HCT116 (cell line): ENCODE data around the gene TRIM27. TPM values are rescaled to one million over a fixed set of nuclear protein-coding genes. Genes with fewer than 3 reads are reported as not detected.

Experiments used
- ATAC-seq: fragments of 200-7000 bp; cut with Tn5 transposase; 2 replicates; pipeline ENCODE4 v1.9.1; 2020; ENCODE audit warnings: mild to moderate bottlenecking, moderate library complexity
- BruUV-seq: library from RNA; stranded (reverse); fragments of 400-500 nt; replicated peaks from 2 replicates; lab custom pipeline; 2021; lab: Mats Ljungman, UMichigan
- CTCF ChIA-PET: fragments of 300-600 bp; sonication (Branson Sonifier 250); formaldehyde crosslinking; loops from one replicate; lab custom pipeline; 2021; ENCODE audit warnings: antibody characterized with exemption; lab: Charles Lee
- POLR2A ChIA-PET: fragments of 300-600, 350-600 bp; sonication (Branson Sonifier 250); formaldehyde crosslinking; loops from one replicate; lab custom pipeline; 2021; ENCODE audit warnings: antibody characterized with exemption; lab: Charles Lee
- RAD21 ChIA-PET, 2 experiments: fragments of 300-600 bp; sonication (Branson Sonifier 250); formaldehyde crosslinking; loops; one replicate each; lab custom pipeline; 2023; ENCODE audit warnings: low total read pairs in 2 of 2; ENCODE audit not compliant: uncharacterized antibody in 2 of 2, unreplicated experiment in 2 of 2, low non-redundant PET in 1 of 2; lab: Charles Lee
- DNase-seq: peaks from one replicate; pipeline ENCODE4 v3.0.0-alpha.2; 2010; ENCODE audit warnings: low read depth, low spot score
- H2AFZ ChIP-seq: fragments of 200-600 bp; shearing (Covaris generic), sonication (generic); 2 replicates; pipeline ENCODE4 v1.6.1; 2017; ENCODE audit warnings: low read depth, mixed run types, mixed read lengths, antibody characterized with exemption, low read length; ENCODE audit not compliant: poor library complexity, severe bottlenecking
- H3K27ac ChIP-seq: 2 replicates; pipeline ENCODE4 v1.5.1; 2012; ENCODE audit warnings: low read depth, low read length
- H3K27me3 ChIP-seq: fragments of 200-600 bp; sonication (generic); 2 replicates; pipeline ENCODE4 v1.6.1; 2016; ENCODE audit warnings: mixed run types, low read length, mixed read lengths; ENCODE audit not compliant: insufficient read depth
- H3K36me3 ChIP-seq, 2 experiments: fragments of 200-500 bp in 1 of 2; fragments of 200-600 bp in 1 of 2; sonication (Bioruptor generic) in 1 of 2; sonication (generic) in 1 of 2; 2 replicates each; pipeline versions ENCODE4 v1.5.1 to v1.6.1; 2014 to 2016; ENCODE audit warnings: low read length in 2 of 2, inconsistent platforms in 1 of 2, mixed read lengths in 1 of 2, mixed run types in 1 of 2; ENCODE audit not compliant: insufficient read depth in 2 of 2, control insufficient read depth in 1 of 2
- H3K4me1 ChIP-seq, 2 experiments: fragments of 200-600 bp in 1 of 2; sonication (generic) in 1 of 2; 2 replicates each; pipeline versions ENCODE4 v1.5.1 to v1.6.1; 2012 to 2017; ENCODE audit warnings: low read length in 2 of 2, inconsistent platforms in 1 of 2, mild to moderate bottlenecking in 1 of 2, mixed read lengths in 1 of 2, mixed run types in 1 of 2, moderate library complexity in 1 of 2; ENCODE audit not compliant: insufficient read depth in 2 of 2, control insufficient read depth in 1 of 2
- H3K4me2 ChIP-seq: fragments of 200-600 bp; sonication (generic); 2 replicates; pipeline ENCODE4 v1.6.1; 2017; ENCODE audit warnings: mixed run types, low read length, mixed read lengths
- H3K4me3 ChIP-seq, 2 experiments: fragments of 200-600 bp in 1 of 2; sonication (generic) in 1 of 2; replicated peaks in 1 of 2; 2 replicates each; pipeline ENCODE4 v1.5.1; 2011 to 2016; ENCODE audit warnings: low read length in 2 of 2, control low read depth in 1 of 2, low read depth in 1 of 2, mild to moderate bottlenecking in 1 of 2, mixed read lengths in 1 of 2, mixed run types in 1 of 2
- H3K79me2 ChIP-seq: fragments of 200-600 bp; sonication (generic); 2 replicates; pipeline ENCODE4 v1.6.1; 2017; ENCODE audit warnings: mild to moderate bottlenecking, mixed run types, low read length, moderate library complexity, mixed read lengths; ENCODE audit not compliant: insufficient read depth
- H3K9ac ChIP-seq: fragments of 200-600 bp; sonication (generic); 2 replicates; pipeline ENCODE4 v1.6.1; 2016; ENCODE audit warnings: low read length, mixed read lengths
- H3K9me2 ChIP-seq: fragments of 200-600 bp; sonication (generic), shearing (Covaris generic); 2 replicates; pipeline ENCODE4 v1.6.1; 2017; ENCODE audit warnings: mixed run types, mild to moderate bottlenecking, moderate library complexity; ENCODE audit not compliant: insufficient read depth
- H3K9me3 ChIP-seq, 2 experiments: fragments of 200-500 bp in 1 of 2; fragments of 200-600 bp in 1 of 2; sonication (Bioruptor generic) in 1 of 2; sonication (generic) in 1 of 2; 2 replicates each; pipeline ENCODE4 v1.6.1; 2014 to 2017; ENCODE audit warnings: low read length in 2 of 2, mixed read lengths in 2 of 2, inconsistent platforms in 1 of 2, low read depth in 1 of 2, mild to moderate bottlenecking in 1 of 2, mixed run types in 1 of 2, moderate library complexity in 1 of 2; ENCODE audit not compliant: control insufficient read depth in 1 of 2, insufficient read depth in 1 of 2
- H4K20me1 ChIP-seq: fragments of 200-600 bp; sonication (generic), shearing (Covaris generic); 2 replicates; pipeline ENCODE4 v1.6.1; 2017; ENCODE audit warnings: mixed run types, mild to moderate bottlenecking, moderate library complexity; ENCODE audit not compliant: insufficient read depth
- ATF3 ChIP-seq: IDR thresholded peaks from 2 replicates; pipeline ENCODE4 v1.6.1; 2012
- CBX3 ChIP-seq: IDR thresholded peaks from 2 replicates; pipeline ENCODE4 v1.6.1; 2012; ENCODE audit warnings: low read depth
- EZH2 ChIP-seq: fragments of 200-600 bp; sonication (generic); IDR thresholded peaks from 2 replicates; pipeline ENCODE4 v1.6.1; 2017; ENCODE audit warnings: antibody characterized with exemption, mixed run types
- JUND ChIP-seq: IDR thresholded peaks from 2 replicates; pipeline ENCODE4 v1.6.1; 2012
- MAX ChIP-seq: IDR thresholded peaks from 2 replicates; pipeline ENCODE4 v1.6.1; 2012
- RAD21 ChIP-seq: IDR thresholded peaks from 2 replicates; pipeline ENCODE4 v1.6.1; 2012; ENCODE audit warnings: low read depth, mild to moderate bottlenecking
- SP1 ChIP-seq: IDR thresholded peaks from 2 replicates; pipeline ENCODE4 v1.6.1; 2012; ENCODE audit warnings: low read depth
- TCF7L2 ChIP-seq: IDR thresholded peaks from 2 replicates; pipeline ENCODE4 v1.7.0; 2011; ENCODE audit warnings: borderline replicate concordance, inconsistent platforms; ENCODE audit not compliant: insufficient read depth, insufficient read length; ENCODE audit errors: extremely low read depth
- ZNF274 ChIP-seq: fragments of 200-500 bp; sonication (Bioruptor generic); IDR thresholded peaks from 2 replicates; pipeline ENCODE4 v1.6.1; 2014; ENCODE audit warnings: mild to moderate bottlenecking, low read depth, low read length, inconsistent platforms
- intact Hi-C: fragments of 100-400 bp; cut with micrococcal nuclease; formaldehyde crosslinking; loops from 2 replicates; pipeline ENCODE4 v1.10.0; 2022
- total RNA-seq: library from RNA; stranded (reverse); gene quantifications from one replicate; pipeline ENCODE4 v1.2.1, GENCODE V29; 2021; ENCODE audit not compliant: unreplicated experiment

Gene TRIM27
- total RNA-seq, 1 experiment from 2014 or later: 62.5 TPM

GRCh38 chr6:28863604-28864325, 60.0 kb downstream of the TRIM27 start:
- peak overlapping the region; percentile 92 for H3K4me2 ChIP-seq
- ChIA-PET POLR2A (interaction anchor here (1.4 kb wide), 1 partner anchor 19 kb away, joined by 4 read pairs; no protein-coding TSS in a partner anchor), CTCF (interaction anchor here (1.7 kb wide), 1 partner anchor 26 kb away, joined by 7 read pairs; no protein-coding TSS in a partner anchor), RAD21 (no interaction called here)
- H3K27me3 ChIP-seq: no peaks in the 10 kb centered on the region
- no peaks in the 10 kb centered on the region for H3K9me3 ChIP-seq
- ATAC-seq (peak; percentile 82), DNase-seq (peak; percentile 81)
- peak overlapping the region; percentile 96 for H2AFZ ChIP-seq
- H3K79me2 ChIP-seq: no peaks in the 10 kb centered on the region
- BruUV-seq: no TSS peak
- no peaks in the 10 kb centered on the region for H4K20me1 ChIP-seq
- peak overlapping the region; percentile 61 for H3K27ac ChIP-seq
- TF ChIP-seq ATF3 (peak; percentile 97), TCF7L2 (peak; percentile 73), MAX (peak; percentile 98), ZNF274 (no peak), CBX3 (peak; percentile 94)
- H3K9ac ChIP-seq: peak overlapping the region; percentile 55
- no peaks in the 10 kb centered on the region for H3K36me3 ChIP-seq
- peaks cover 11 to 27% of the 10 kb centered on the region in 2 experiments; a peak in 3 of 4 replicates for H3K4me1 ChIP-seq
- H3K9me2 ChIP-seq: no peaks in the 10 kb centered on the region
- intact Hi-C loops: loop anchor here (1.0 to 2.0 kb wide), 2 partner anchors 24 to 33 kb away; no protein-coding TSS in a partner anchor
- H3K4me3 ChIP-seq: peak overlapping the region; percentile 51 to 59

- no peak overlapping the region for H3K27ac ChIP-seq
- no peaks in the 10 kb centered on the region for H4K20me1 ChIP-seq
- ATAC-seq (no peak), DNase-seq (no peak)
- H3K4me1 ChIP-seq: peaks cover 11 to 27% of the 10 kb centered on the region in 2 experiments; a peak in 3 of 4 replicates
- no peaks in the 10 kb centered on the region for H3K27me3 ChIP-seq
- H3K4me3 ChIP-seq: no peak overlapping the region
- ChIA-PET POLR2A (no interaction called here), RAD21 (interaction anchor here in 1 of 2 experiments (0.7 kb wide), 1 partner anchor 175 kb away, joined by 3 read pairs; no protein-coding TSS in a partner anchor), CTCF (interaction anchor here (1.0 kb wide), 1 partner anchor 21 kb away, joined by 3 read pairs; no protein-coding TSS in a partner anchor)
- H3K9me2 ChIP-seq: no peaks in the 10 kb centered on the region
- TF ChIP-seq ATF3: no peak
- no peak for TF ChIP-seq EZH2
- TF ChIP-seq ZNF274: no peak
- TF ChIP-seq JUND: no peak
- TF ChIP-seq SP1: no peak
- no peak for TF ChIP-seq RAD21
- intact Hi-C loops: no loop called here
- no TSS peak for BruUV-seq
- no peaks in the 10 kb centered on the region for H3K36me3 ChIP-seq
- H3K79me2 ChIP-seq: no peaks in the 10 kb centered on the region
- H3K9me3 ChIP-seq: no peaks in the 10 kb centered on the region
- H3K9ac ChIP-seq: no peak overlapping the region
- H2AFZ ChIP-seq: peak overlapping the region; percentile 85
- H3K4me2 ChIP-seq: peak overlapping the region; percentile 92; the same call in 1 of the 2 replicates
These were observed 61.7 kb downstream of the TRIM27 start for GRCh38 chr6:28862077-28862476.
